Kidney (tissue), 14 donors: ENCODE measurements around the gene SUPT6H. TPM values are rescaled to one million over a fixed set of nuclear protein-coding genes. Genes with fewer than 3 reads are reported as not detected.
A peak's percentile ranks its signal among the peaks of the same experiment; 100 is the strongest.

ENCODE experiments used
- DNase-seq, 5 donors: peaks; one replicate each; pipeline ENCODE4 v3.0.0-alpha.2; 2013 to 2020
- FAIRE-seq: peaks from 2 replicates; lab custom pipeline; 2012; peaks lifted over from hg19 to GRCh38; lab: Jason Lieb, UNC
- H3K27ac ChIP-seq, 2 donors: one replicate each; pipeline ENCODE4 v1.7.0; 2013; ENCODE audit warnings: low read depth in 2 of 2, low read length in 2 of 2, inconsistent platforms in 1 of 2
- H3K27me3 ChIP-seq: one replicate; pipeline ENCODE4 v1.7.1; 2013; ENCODE audit warnings: low read length, inconsistent platforms; ENCODE audit not compliant: control insufficient read depth, insufficient read depth
- H3K36me3 ChIP-seq, 3 donors: one replicate each; pipeline versions ENCODE4 v1.7.0 to v1.7.1; 2013; ENCODE audit warnings: low read length in 3 of 3, control low read depth in 1 of 3, inconsistent platforms in 1 of 3; ENCODE audit not compliant: insufficient read depth in 3 of 3, control insufficient read depth in 2 of 3
- H3K4me1 ChIP-seq, 3 donors: one replicate each; pipeline versions ENCODE4 v1.7.0 to v1.7.1; 2013; ENCODE audit warnings: low read length in 3 of 3, inconsistent platforms in 1 of 3, low read depth in 1 of 3; ENCODE audit not compliant: control insufficient read depth in 2 of 3, insufficient read depth in 2 of 3
- H3K4me3 ChIP-seq, 3 donors: one replicate each; pipeline versions ENCODE4 v1.7.0 to v1.8.1; 2013; ENCODE audit warnings: low read length in 3 of 3, control low read depth in 1 of 3, inconsistent platforms in 1 of 3
- H3K9ac ChIP-seq, 3 donors: one replicate each; pipeline versions ENCODE4 v1.7.0 to v1.7.1; 2013; ENCODE audit warnings: low read length in 3 of 3, control low read depth in 1 of 3, inconsistent platforms in 1 of 3
- H3K9me3 ChIP-seq, 3 donors: one replicate each; pipeline versions ENCODE4 v1.7.0 to v1.7.1; 2013; ENCODE audit warnings: low read length in 3 of 3, control low read depth in 1 of 3, inconsistent platforms in 1 of 3; ENCODE audit not compliant: control insufficient read depth in 2 of 3, insufficient read depth in 1 of 3
- intact Hi-C: fragments of 100-400 bp; cut with DNase I; formaldehyde crosslinking; loops from one replicate; pipeline ENCODE4 v1.11.1; 2022
- polyA plus RNA-seq: library from polyadenylated mRNA; stranded (reverse); fragments of 350-450 nt; fragmentation: Illumina TruSeq; extraction: RNeasy Lipid Tissue Mini Kit (QIAGEN cat#74804); gene quantifications from one replicate; pipeline ENCODE4 v1.2.3, GENCODE V29; 2014; ENCODE audit warnings: low read depth, low replicate concordance; ENCODE audit not compliant: insufficient read depth
- total RNA-seq: library from RNA; stranded (reverse); fragmentation: NEBNext Ultra II Directional; extraction: Animal tissue kit (Norgen Biotek cat#: 25700); gene quantifications from one replicate; pipeline ENCODE4 v1.2.1, GENCODE V29; 2021
- TF ChIP-seq, protein P1 (sequence below): IDR thresholded peaks from 3 replicates; pipeline ENCODE4 v1.5.1; 2012; ENCODE audit warnings: mild to moderate bottlenecking, moderate library complexity, borderline replicate concordance; ENCODE audit not compliant: insufficient read depth; ENCODE audit errors: extremely low read depth
- donor health status: control.
- donor health status: control.
- donor health status: control.
- donor health status: control.
- donor health status: control.
- donor health status: DM: yes; HTN: yes; CAD: no.
- donor health status: Normal renal cell carcinoma (clear cell type).

The SUPT6H gene
- total and polyA plus RNA-seq, 2 donors from 2014 or later: 21.4 to 61.5 TPM

DNA sequence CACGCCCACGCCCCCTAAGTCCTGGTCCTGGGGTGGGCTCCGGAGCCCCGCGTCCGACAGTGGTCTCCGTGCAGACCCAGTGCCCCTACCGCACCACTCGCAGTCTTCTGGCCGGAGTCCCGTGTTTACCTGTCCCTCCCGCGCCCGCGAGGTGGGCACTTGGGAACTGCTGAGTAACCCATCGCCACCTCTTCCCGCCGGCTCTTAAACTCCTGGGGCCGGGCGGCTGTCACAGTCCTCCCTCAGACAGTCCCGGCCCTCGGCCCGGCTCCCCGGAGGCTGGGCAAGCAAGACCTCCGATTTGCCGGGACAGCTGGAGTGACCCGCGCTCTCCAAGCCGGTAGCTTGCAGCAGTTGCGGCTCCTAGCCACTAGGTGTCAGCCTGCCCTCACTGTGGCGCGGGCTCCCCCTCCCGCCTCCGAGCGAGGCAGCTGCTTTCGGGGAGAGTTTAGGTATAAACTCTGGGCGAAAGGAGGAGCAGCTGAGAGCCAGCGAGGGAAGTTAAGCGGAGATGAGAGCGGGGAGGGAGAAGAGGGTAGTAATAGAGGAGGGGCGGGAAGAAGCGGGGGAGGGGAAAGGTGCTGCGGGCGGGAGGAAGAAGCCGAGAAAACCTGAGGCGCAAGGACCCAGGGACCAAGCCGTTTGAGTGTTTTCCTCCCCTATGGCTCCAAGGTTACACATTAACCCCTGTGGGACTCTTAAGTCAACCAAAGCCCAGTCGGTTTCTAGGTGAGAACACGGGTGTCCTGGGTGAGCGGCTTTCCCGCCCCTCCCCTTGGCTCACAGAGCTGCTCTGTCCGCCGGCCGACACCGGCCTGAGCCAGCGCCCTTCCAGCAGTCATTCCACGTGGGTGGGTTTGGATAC, 64.9 kb downstream of the SUPT6H start:
- intact Hi-C loops: no loop called here
- Histone ChIP-seq H3K27me3 (no peaks in the 10 kb centered on the region), H3K27ac (peak overlapping the region; percentile 96 to 99), H3K9ac (peak overlapping the region; percentile 15 to 62 (median 34)), H3K36me3 (peaks cover 5 to 23% (median 11%) of the 10 kb centered on the region in 3 donors), H3K9me3 (no peaks in the 10 kb centered on the region), H3K4me1 (peaks cover 0 to 16% (median 0%) of the 10 kb centered on the region in 3 donors), H3K4me3 (peak overlapping the region; percentile 58 to 95 (median 75))
- TF ChIP-seq, protein P1, sequence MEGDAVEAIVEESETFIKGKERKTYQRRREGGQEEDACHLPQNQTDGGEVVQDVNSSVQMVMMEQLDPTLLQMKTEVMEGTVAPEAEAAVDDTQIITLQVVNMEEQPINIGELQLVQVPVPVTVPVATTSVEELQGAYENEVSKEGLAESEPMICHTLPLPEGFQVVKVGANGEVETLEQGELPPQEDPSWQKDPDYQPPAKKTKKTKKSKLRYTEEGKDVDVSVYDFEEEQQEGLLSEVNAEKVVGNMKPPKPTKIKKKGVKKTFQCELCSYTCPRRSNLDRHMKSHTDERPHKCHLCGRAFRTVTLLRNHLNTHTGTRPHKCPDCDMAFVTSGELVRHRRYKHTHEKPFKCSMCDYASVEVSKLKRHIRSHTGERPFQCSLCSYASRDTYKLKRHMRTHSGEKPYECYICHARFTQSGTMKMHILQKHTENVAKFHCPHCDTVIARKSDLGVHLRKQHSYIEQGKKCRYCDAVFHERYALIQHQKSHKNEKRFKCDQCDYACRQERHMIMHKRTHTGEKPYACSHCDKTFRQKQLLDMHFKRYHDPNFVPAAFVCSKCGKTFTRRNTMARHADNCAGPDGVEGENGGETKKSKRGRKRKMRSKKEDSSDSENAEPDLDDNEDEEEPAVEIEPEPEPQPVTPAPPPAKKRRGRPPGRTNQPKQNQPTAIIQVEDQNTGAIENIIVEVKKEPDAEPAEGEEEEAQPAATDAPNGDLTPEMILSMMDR: peak; percentile 100
- FAIRE-seq (no peak), DNase-seq (peak; percentile 98)

DNA sequence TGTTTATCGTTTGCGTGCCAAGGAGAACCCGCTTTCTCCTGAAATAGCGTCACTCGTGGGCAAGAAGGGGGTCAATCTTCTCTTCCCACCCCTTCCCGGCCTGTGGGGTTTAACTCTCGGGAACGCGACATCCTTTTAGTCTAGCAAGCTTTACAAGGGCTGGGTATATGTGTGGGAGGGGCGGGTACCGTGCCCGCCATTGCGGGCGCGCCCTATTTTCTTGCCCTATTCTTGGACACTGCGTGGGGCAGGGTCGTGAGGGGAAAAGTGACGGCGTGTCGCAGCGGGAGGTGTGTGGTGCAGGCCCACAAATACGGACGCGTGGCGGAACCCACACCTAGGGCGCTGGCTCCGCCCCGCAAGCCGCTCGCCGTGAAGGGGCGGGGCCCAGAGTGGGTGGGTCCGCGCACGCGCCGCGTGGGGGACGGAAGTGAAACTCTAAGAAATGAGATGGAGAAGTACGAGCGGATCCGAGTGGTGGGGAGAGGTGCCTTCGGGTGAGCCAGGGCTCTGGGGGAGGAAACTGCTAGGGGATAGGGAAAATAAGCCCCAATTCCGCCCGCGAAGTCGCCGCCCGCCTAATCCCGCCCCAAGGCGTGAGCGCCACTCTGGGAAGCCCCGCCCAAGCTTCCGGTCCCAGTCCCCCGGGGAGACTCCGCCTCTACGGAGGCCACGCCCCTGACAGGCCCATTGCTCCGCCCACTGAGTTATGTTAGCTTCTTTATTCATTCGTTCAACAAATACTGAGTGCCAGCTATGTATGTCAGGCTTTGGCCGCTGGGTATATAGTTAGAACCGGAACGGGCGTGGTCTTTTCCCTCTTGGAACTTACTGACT, 66.6 kb downstream of the SUPT6H start, which contains the start of gene NEK8:
TSS of gene NEK8 (plus strand) at position 425 of the 837 bp plus-strand sequence. CDS start at position 451, 26 bp downstream.
- no peak for FAIRE-seq
- intact Hi-C loops: no loop called here
- H3K4me1 ChIP-seq: peaks cover 0 to 16% (median 0%) of the 10 kb centered on the region in 3 donors

DNA sequence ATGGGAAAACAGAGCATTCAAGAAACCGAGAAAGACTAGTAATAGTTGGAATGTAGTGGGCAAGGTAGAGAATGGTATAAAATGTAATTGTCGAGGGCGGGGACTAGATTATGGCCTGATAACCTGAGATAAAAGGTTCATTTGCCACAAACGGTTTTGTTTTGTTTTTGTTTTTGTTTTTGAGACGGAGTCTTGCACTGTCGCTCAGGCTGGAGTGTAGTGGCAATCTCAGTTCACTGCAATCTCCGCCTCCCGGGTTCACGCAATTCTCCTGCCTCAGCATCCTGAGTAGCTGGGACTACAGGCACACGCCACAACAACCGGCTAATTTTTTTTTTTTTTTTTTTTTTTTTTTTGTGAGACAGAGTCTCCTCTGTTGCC, 67.9 kb downstream of the SUPT6H start:
- H3K9me3 ChIP-seq: no peaks in the 10 kb centered on the region
- TF ChIP-seq, protein P1: no peak
- intact Hi-C loops: no loop called here
- H3K36me3 ChIP-seq: peaks cover 0 to 2% (median 0%) of the 10 kb centered on the region in 3 donors
- no peaks in the 10 kb centered on the region for H3K27me3 ChIP-seq
- H3K9ac ChIP-seq: no peak overlapping the region
- DNase-seq (no peak), FAIRE-seq (no peak)
- no peak overlapping the region for H3K27ac ChIP-seq
- H3K4me3 ChIP-seq: no peak overlapping the region
- H3K4me1 ChIP-seq: peaks cover 0 to 15% (median 0%) of the 10 kb centered on the region in 3 donors

More for the DNA sequence above, 66.6 kb downstream of the SUPT6H start, which contains the start of gene NEK8:
- Histone ChIP-seq H3K9me3 (no peaks in the 10 kb centered on the region), H3K4me3 (peak within 1 kb of the TSS; percentile 75 to 95 (median 92)), H3K36me3 (peaks cover under 1 to 9% (median under 1%) of the 10 kb centered on the region in 3 donors), H3K9ac (peak within 1 kb of the TSS; percentile 35 to 79 (median 71)), H3K27ac (peak within 1 kb of the TSS; percentile 96 to 99), H3K27me3 (no peaks in the 10 kb centered on the region)
- peak; percentile 96 to 98 (median 97) for DNase-seq
- TF ChIP-seq, protein P1: no peak
